H1 (cell line): ENCODE results near the gene TRIM9. TPM values are rescaled to one million over a fixed set of nuclear protein-coding genes. Genes with fewer than 3 reads are reported as not detected.

ENCODE experiments used
- CTCF ChIA-PET: fragments of 300-600 bp; sonication (Branson Sonifier 250); formaldehyde crosslinking; loops from one replicate; lab custom pipeline; 2021; ENCODE audit not compliant: partially characterized antibody; lab: Charles Lee
- POLR2A ChIA-PET: fragments of 300-600 bp; sonication (Branson Sonifier 250); formaldehyde crosslinking; loops from one replicate; lab custom pipeline; 2021; ENCODE audit warnings: inconsistent platforms; ENCODE audit not compliant: partially characterized antibody; lab: Charles Lee
- DNase-seq, 2 experiments: peaks; one replicate each; pipeline versions ENCODE4 v3.0.0 to v3.0.0-alpha.2; 2010 to 2022; ENCODE audit warnings: low spot score in 2 of 2, low read depth in 1 of 2, mixed read lengths in 1 of 2
- FAIRE-seq: peaks from 2 replicates; lab custom pipeline; 2011; peaks lifted over from hg19 to GRCh38; lab: Jason Lieb, UNC
- H2AFZ ChIP-seq: 2 replicates; pipeline ENCODE4 v1.8.1; 2012; ENCODE audit warnings: low read length, inconsistent platforms
- H2AK5ac ChIP-seq: 2 replicates; pipeline ENCODE4 v1.6.1; 2013; ENCODE audit warnings: low read depth, low read length
- H2BK120ac ChIP-seq: replicated peaks from 2 replicates; pipeline ENCODE3; 2013; ENCODE audit warnings: low read depth, low read length, inconsistent platforms
- H2BK12ac ChIP-seq: 2 replicates; pipeline ENCODE4 v1.6.1; 2013; ENCODE audit warnings: low read depth, low read length
- H2BK15ac ChIP-seq: 2 replicates; pipeline ENCODE4 v1.6.1; 2013; ENCODE audit warnings: low read length
- H2BK20ac ChIP-seq: 2 replicates; pipeline ENCODE4 v1.6.1; 2013; ENCODE audit warnings: low read length
- H2BK5ac ChIP-seq: 2 replicates; pipeline ENCODE4 v1.6.1; 2013; ENCODE audit warnings: low read depth, low read length
- H3K14ac ChIP-seq: 2 replicates; pipeline ENCODE4 v1.6.1; 2013; ENCODE audit warnings: inconsistent platforms; ENCODE audit not compliant: insufficient read length
- H3K18ac ChIP-seq: 2 replicates; pipeline ENCODE4 v1.6.1; 2013; ENCODE audit warnings: low read length; ENCODE audit errors: extremely low read depth
- H3K23ac ChIP-seq: 2 replicates; pipeline ENCODE4 v1.6.1; 2013; ENCODE audit warnings: inconsistent platforms; ENCODE audit not compliant: insufficient read length
- H3K23me2 ChIP-seq: 2 replicates; pipeline ENCODE4 v1.6.1; 2013; ENCODE audit warnings: low read depth, low read length
- H3K27ac ChIP-seq: 2 replicates; pipeline ENCODE4 v1.6.1; 2011; ENCODE audit warnings: low read depth, low read length, inconsistent platforms
- H3K27me3 ChIP-seq, 4 experiments: replicated peaks in 1 of 4; 1 replicate in 1 of 4; 2 replicates in 3 of 4; pipeline versions ENCODE4 v1.6.1 to v1.8.1; 2011 to 2013; ENCODE audit warnings: low read length in 3 of 4, mild to moderate bottlenecking in 3 of 4, inconsistent platforms in 2 of 4, mixed read lengths in 2 of 4, moderate library complexity in 1 of 4; ENCODE audit not compliant: control insufficient read depth in 3 of 4, insufficient read depth in 3 of 4; ENCODE audit errors: extremely low read depth in 1 of 4
- H3K36me3 ChIP-seq, 4 experiments: 2 replicates each; pipeline versions ENCODE4 v1.6.1 to v1.8.1; 2011 to 2013; ENCODE audit warnings: mild to moderate bottlenecking in 4 of 4, low read length in 3 of 4, moderate library complexity in 2 of 4, control low read depth in 1 of 4, inconsistent platforms in 1 of 4; ENCODE audit not compliant: insufficient read depth in 4 of 4, control insufficient read depth in 2 of 4
- H3K4ac ChIP-seq: replicated peaks from 2 replicates; pipeline ENCODE3; 2013; ENCODE audit warnings: low read length, low read depth, mixed read lengths, inconsistent platforms; ENCODE audit not compliant: insufficient read length
- H3K4me1 ChIP-seq, 4 experiments: replicated peaks in 1 of 4; 1 replicate in 1 of 4; 2 replicates in 3 of 4; pipeline versions ENCODE4 v1.6.1 to v1.8.1; 2011 to 2013; ENCODE audit warnings: low read length in 3 of 4, inconsistent platforms in 2 of 4, mixed read lengths in 1 of 4; ENCODE audit not compliant: insufficient read depth in 4 of 4, control insufficient read depth in 3 of 4
- H3K4me2 ChIP-seq, 2 experiments: 2 replicates each; pipeline versions ENCODE4 v1.6.1 to v1.8.1; 2011 to 2013; ENCODE audit warnings: low read depth in 2 of 2, low read length in 2 of 2, control low read depth in 1 of 2, inconsistent platforms in 1 of 2, mild to moderate bottlenecking in 1 of 2; ENCODE audit not compliant: insufficient read depth in 1 of 2
- H3K4me3 ChIP-seq, 4 experiments: fragments of 200-600, 300-600 bp in 1 of 4; sonication (generic), shearing (Covaris generic), sonication (Bioruptor Twin) in 1 of 4; 2 replicates each; pipeline versions ENCODE4 v1.5.1 to v1.8.1; 2011 to 2016; ENCODE audit warnings: low read length in 4 of 4, low read depth in 3 of 4, control low read depth in 2 of 4, inconsistent platforms in 2 of 4, mild to moderate bottlenecking in 2 of 4, mixed read lengths in 1 of 4, moderate library complexity in 1 of 4; ENCODE audit not compliant: insufficient read depth in 2 of 4; ENCODE audit errors: extremely low read depth in 1 of 4
- H3K56ac ChIP-seq: replicated peaks from 2 replicates; pipeline ENCODE3; 2013; ENCODE audit warnings: low read depth, mild to moderate bottlenecking, mixed read lengths, low read length, inconsistent platforms; ENCODE audit not compliant: insufficient read length
- H3K79me1 ChIP-seq: 2 replicates; pipeline ENCODE4 v1.6.1; 2013; ENCODE audit warnings: low read depth, low read length, control low read depth
- H3K79me2 ChIP-seq, 2 experiments: 2 replicates each; pipeline versions ENCODE4 v1.6.1 to v1.8.1; 2012 to 2013; ENCODE audit warnings: low read length in 2 of 2, mild to moderate bottlenecking in 2 of 2, inconsistent platforms in 1 of 2; ENCODE audit not compliant: insufficient read depth in 2 of 2, control insufficient read depth in 1 of 2
- H3K9ac ChIP-seq, 4 experiments: replicated peaks in 1 of 4; 1 replicate in 1 of 4; 2 replicates in 3 of 4; pipeline versions ENCODE4 v1.6.1 to v1.8.1; 2011 to 2013; ENCODE audit warnings: low read depth in 3 of 4, low read length in 3 of 4, control low read depth in 2 of 4, mild to moderate bottlenecking in 2 of 4, moderate library complexity in 2 of 4, inconsistent platforms in 1 of 4; ENCODE audit errors: extremely low read depth in 1 of 4
- H3K9me3 ChIP-seq, 2 experiments: 2 replicates each; pipeline versions ENCODE4 v1.6.1 to v1.8.1; 2012 to 2013; ENCODE audit warnings: mild to moderate bottlenecking in 2 of 2, moderate library complexity in 2 of 2, control low read depth in 1 of 2, inconsistent platforms in 1 of 2, low read depth in 1 of 2, low read length in 1 of 2, mixed read lengths in 1 of 2; ENCODE audit not compliant: insufficient read depth in 2 of 2
- H4K20me1 ChIP-seq, 2 experiments: replicated peaks in 1 of 2; 2 replicates each; pipeline versions ENCODE3 to v1.8.1; 2011 to 2013; ENCODE audit warnings: inconsistent platforms in 2 of 2, low read length in 2 of 2, mild to moderate bottlenecking in 1 of 2; ENCODE audit not compliant: insufficient read depth in 2 of 2, control insufficient read depth in 1 of 2
- H4K5ac ChIP-seq: 2 replicates; pipeline ENCODE4 v1.6.1; 2013; ENCODE audit warnings: low read length, low read depth, mixed read lengths, inconsistent platforms; ENCODE audit not compliant: insufficient read length
- H4K8ac ChIP-seq: 2 replicates; pipeline ENCODE4 v1.8.0; 2013; ENCODE audit warnings: mild to moderate bottlenecking, moderate library complexity, low read length, inconsistent platforms; ENCODE audit not compliant: insufficient read depth; ENCODE audit errors: extremely low read depth
- H4K91ac ChIP-seq: replicated peaks from 2 replicates; pipeline ENCODE3; 2013; ENCODE audit warnings: low read length, mixed read lengths, inconsistent platforms; ENCODE audit not compliant: insufficient read length
- CEBPB ChIP-seq: IDR thresholded peaks from 2 replicates; pipeline ENCODE4 v1.6.1; 2012; ENCODE audit warnings: low read depth, low read length
- CTCF ChIP-seq, 3 experiments: IDR thresholded peaks; 1 replicate in 2 of 3; 2 replicates in 1 of 3; pipeline versions ENCODE4 v1.5.1 to v1.6.1; 2011; ENCODE audit warnings: low read length in 3 of 3, mild to moderate bottlenecking in 3 of 3, inconsistent platforms in 2 of 3, low read depth in 1 of 3, moderate library complexity in 1 of 3; ENCODE audit not compliant: insufficient read depth in 1 of 3; ENCODE audit errors: control extremely low read depth in 1 of 3
- RAD21 ChIP-seq, 2 experiments: IDR thresholded peaks in 1 of 2; conservative IDR thresholded peaks in 1 of 2; 2 replicates each; pipeline ENCODE4 v1.6.1; 2011; ENCODE audit warnings: low read depth in 2 of 2, low read length in 2 of 2, improper control_type of control experiment in 1 of 2, inconsistent platforms in 1 of 2, mild to moderate bottlenecking in 1 of 2, moderate library complexity in 1 of 2
- WGBS, 2 experiments: shearing (Covaris generic) in 1 of 2; methylation state at CpG; one replicate each; pipeline versions ENCODE4 v1.1.6 to v1.1.7; 2013 to 2015; ENCODE audit warnings: low lambda C conversion rate in 2 of 2, mixed read lengths in 2 of 2, inconsistent platforms in 1 of 2, low coverage in 1 of 2, missing lambda C conversion rate in 1 of 2; ENCODE audit not compliant: insufficient replicate concordance in 2 of 2, insufficient coverage in 1 of 2, insufficient read length in 1 of 2; ENCODE audit errors: extremely low coverage in 1 of 2, missing lambda C conversion rate in 1 of 2; 5-methylcytosine and 5-hydroxymethylcytosine counted together
- polyA plus RNA-seq, 7 experiments: library from polyadenylated mRNA; depleted of rRNA in 3 of 7; stranded (reverse) in 5 of 7; unstranded in 2 of 7; fragments of >200 nt in 5 of 7; fragments of 200-250 nt in 2 of 7; gene quantifications; 1 replicate in 5 of 7; 2 replicates in 1 of 7; 4 replicates in 1 of 7; pipeline versions ENCODE4 v1.2.1 to v1.2.3, GENCODE V29; 2011 to 2013; ENCODE audit warnings: missing spikeins in 2 of 7, mixed read lengths in 2 of 7
- total RNA-seq: library from RNA; stranded (reverse); fragmentation: NEBNext Ultra II Directional; extraction: Animal tissue kit (Norgen Biotek cat#: 25700); gene quantifications from 2 replicates; pipeline ENCODE4 v1.2.1, GENCODE V29; 2021

Gene TRIM9
- total and polyA plus RNA-seq, 2 of the 8 experiments (the other 6 are each of a cell fraction or from before 2014, with no cell fraction given), result 2.7 to 5.4 TPM

GRCh38 chr14:51129130-51129529 is 34.2 kb upstream of the TRIM9 start:
- no peak overlapping the region for H3K4ac ChIP-seq
- ChIA-PET CTCF (no interaction called here), POLR2A (no interaction called here)
- no peaks in the 10 kb centered on the region for H4K20me1 ChIP-seq
- no peak overlapping the region for H3K23ac ChIP-seq
- H2AK5ac ChIP-seq, result no peak overlapping the region
- no peak overlapping the region for H2BK15ac ChIP-seq
- no peak overlapping the region for H2BK120ac ChIP-seq
- TF ChIP-seq CTCF (IDR thresholded peaks at IDR 0.05; ENCODE audit: control extremely low read depth in 1 of 3, insufficient read depth in 1 of 3, low read depth in 1 of 3, low read length in 3 of 3) (peak; percentile 29 to 49 (median 35)), CEBPB (no peak), RAD21 (IDR thresholded peaks at IDR 0.05 in 1 of 2, conservative IDR thresholded peaks at IDR 0.05 in 1 of 2; ENCODE audit: low read depth in 2 of 2, low read length in 2 of 2) (peak; percentile 20 to 51; a peak in 3 of 4 replicates)
- no peak overlapping the region for H3K56ac ChIP-seq
- H4K8ac ChIP-seq, result no peak overlapping the region
- 90% methylated on average over 4 of the region's 4 CpGs; no CpG with 5 or more reads in 1 of the 2 experiments for WGBS, 2 experiments
- H2BK5ac ChIP-seq, result no peak overlapping the region
- H3K27ac ChIP-seq, result no peak overlapping the region
- H3K18ac ChIP-seq, result no peak overlapping the region
- DNase-seq (no peak), FAIRE-seq (no peak)
- H3K4me3 ChIP-seq, result no peak overlapping the region
- no peaks in the 10 kb centered on the region for H3K9me3 ChIP-seq
- H4K5ac ChIP-seq, result no peak overlapping the region
- H2BK20ac ChIP-seq, result no peak overlapping the region
- H3K23me2 ChIP-seq, result no peaks in the 10 kb centered on the region
- H4K91ac ChIP-seq, result no peak overlapping the region
- no peak overlapping the region for H3K9ac ChIP-seq
- no peak overlapping the region for H2BK12ac ChIP-seq
- H2AFZ ChIP-seq, result no peak overlapping the region
- no peaks in the 10 kb centered on the region for H3K4me1 ChIP-seq
- no peaks in the 10 kb centered on the region for H3K27me3 ChIP-seq
- no peaks in the 10 kb centered on the region for H3K79me1 ChIP-seq
- H3K79me2 ChIP-seq, result no peaks in the 10 kb centered on the region
- no peak overlapping the region for H3K4me2 ChIP-seq
- no peaks in the 10 kb centered on the region for H3K36me3 ChIP-seq
- H3K14ac ChIP-seq, result no peak overlapping the region
